C4-2B (cell line): ENCODE results near the gene ZDHHC1.

Experiments
- CTCF ChIP-seq: fragments of 450-650 bp; conservative IDR thresholded peaks from 2 replicates; pipeline ENCODE4 v1.5.1; 2017; ENCODE audit warnings: mild to moderate bottlenecking
- ZFX ChIP-seq: fragments of 450-650 bp; IDR thresholded peaks from 2 replicates; pipeline ENCODE4 v1.6.1; 2017

GRCh38 chr16:67357561-67357960, 58.7 kb downstream of the ZDHHC1 start:
- TF ChIP-seq ZFX (no peak), CTCF (no peak)
